A673 (cell line): ENCODE results near the gene PPP2R3B. TPM values are rescaled to one million over a fixed set of nuclear protein-coding genes. Genes with fewer than 3 reads are reported as not detected.

Source experiments
- BruUV-seq: library from RNA; stranded (reverse); fragments of 400-500 nt; replicated peaks from 2 replicates; lab custom pipeline; 2021; lab: Mats Ljungman, UMichigan
- CTCF ChIA-PET: fragments of 300-600 bp; sonication (Branson Sonifier 250); formaldehyde crosslinking; loops from one replicate; lab custom pipeline; 2022; ENCODE audit warnings: antibody characterized with exemption; lab: Charles Lee
- POLR2A ChIA-PET: fragments of 300-600 bp; sonication (Branson Sonifier 250); formaldehyde crosslinking; loops from one replicate; lab custom pipeline; 2022; ENCODE audit warnings: antibody characterized with exemption; ENCODE audit not compliant: low non-redundant PET; lab: Charles Lee
- DNase-seq: peaks from one replicate; pipeline ENCODE4 v3.0.0-alpha.2; 2015; ENCODE audit warnings: low spot score
- H3K27ac ChIP-seq: fragments of 200-600 bp; sonication (generic); 2 replicates; pipeline ENCODE4 v1.5.1; 2016; ENCODE audit warnings: mixed run types, low read depth, mild to moderate bottlenecking, mixed read lengths, antibody characterized with exemption, low read length; ENCODE audit not compliant: poor library complexity, severe bottlenecking
- H3K27me3 ChIP-seq: fragments of 200-600 bp; sonication (generic); replicated peaks from 2 replicates; pipeline ENCODE4 v1.6.1; 2017; ENCODE audit warnings: mixed run types, low read depth, mild to moderate bottlenecking, mixed read lengths, antibody characterized with exemption, low read length; ENCODE audit not compliant: insufficient read depth, poor library complexity
- H3K36me3 ChIP-seq: fragments of 200-600 bp; sonication (generic); 2 replicates; pipeline ENCODE4 v1.6.1; 2016; ENCODE audit warnings: mixed run types, mild to moderate bottlenecking, mixed read lengths, antibody characterized with exemption, low read length; ENCODE audit not compliant: insufficient read depth, poor library complexity, severe bottlenecking
- H3K4me1 ChIP-seq: fragments of 200-600 bp; sonication (generic); 2 replicates; pipeline ENCODE4 v1.6.1; 2017; ENCODE audit warnings: mixed run types, mild to moderate bottlenecking, mixed read lengths, antibody characterized with exemption, low read length; ENCODE audit not compliant: insufficient read depth, poor library complexity, severe bottlenecking
- H3K4me3 ChIP-seq: fragments of 200-600 bp; sonication (generic); 2 replicates; pipeline ENCODE4 v1.5.1; 2016; ENCODE audit warnings: low read depth, mixed run types, mild to moderate bottlenecking, mixed read lengths, low read length; ENCODE audit not compliant: poor library complexity, severe bottlenecking
- H3K9me3 ChIP-seq: fragments of 200-600 bp; sonication (generic); 2 replicates; pipeline ENCODE4 v1.6.1; 2016; ENCODE audit warnings: mixed run types, low read depth, mild to moderate bottlenecking, mixed read lengths, antibody characterized with exemption, low read length; ENCODE audit not compliant: poor library complexity, severe bottlenecking
- EZH2 ChIP-seq: fragments of 200-600 bp; sonication (generic); IDR thresholded peaks from 2 replicates; pipeline ENCODE4 v1.6.1; 2017; ENCODE audit warnings: borderline replicate concordance, low read depth, mild to moderate bottlenecking, mixed read lengths, antibody characterized with exemption, low read length; ENCODE audit not compliant: poor library complexity, severe bottlenecking
- intact Hi-C: fragments of 100-400 bp; cut with micrococcal nuclease; formaldehyde crosslinking; loops from one replicate; pipeline ENCODE4 v1.10.0; 2022; ENCODE audit not compliant: unreplicated experiment
- total RNA-seq: library from RNA; stranded (reverse); gene quantifications from 2 replicates; pipeline ENCODE4 v1.2.3, GENCODE V29; 2021
- TF ChIP-seq, protein P1 (sequence below): fragments of 300-800, 200-600 bp; sonication (generic); conservative IDR thresholded peaks from 2 replicates; pipeline ENCODE4 v1.5.1; 2017; ENCODE audit warnings: low read depth, mild to moderate bottlenecking, antibody characterized with exemption, low read length, moderate library complexity, mixed read lengths

The PPP2R3B gene
- total RNA-seq, 1 experiment from 2014 or later, result 43.6 TPM

GRCh38 chrX:302975-303374, 83.7 kb downstream of the PPP2R3B start:
- TSS peak; percentile 46 for BruUV-seq
- Histone ChIP-seq H3K27ac (no peak overlapping the region), H3K4me3 (no peak overlapping the region), H3K27me3 (no peaks in the 10 kb centered on the region), H3K36me3 (peaks cover 63% of the 10 kb centered on the region), H3K4me1 (no peaks in the 10 kb centered on the region), H3K9me3 (no peaks in the 10 kb centered on the region)
- intact Hi-C loops, result no loop called here
- no peak for DNase-seq
- no peak for TF ChIP-seq EZH2
- TF ChIP-seq, protein P1, sequence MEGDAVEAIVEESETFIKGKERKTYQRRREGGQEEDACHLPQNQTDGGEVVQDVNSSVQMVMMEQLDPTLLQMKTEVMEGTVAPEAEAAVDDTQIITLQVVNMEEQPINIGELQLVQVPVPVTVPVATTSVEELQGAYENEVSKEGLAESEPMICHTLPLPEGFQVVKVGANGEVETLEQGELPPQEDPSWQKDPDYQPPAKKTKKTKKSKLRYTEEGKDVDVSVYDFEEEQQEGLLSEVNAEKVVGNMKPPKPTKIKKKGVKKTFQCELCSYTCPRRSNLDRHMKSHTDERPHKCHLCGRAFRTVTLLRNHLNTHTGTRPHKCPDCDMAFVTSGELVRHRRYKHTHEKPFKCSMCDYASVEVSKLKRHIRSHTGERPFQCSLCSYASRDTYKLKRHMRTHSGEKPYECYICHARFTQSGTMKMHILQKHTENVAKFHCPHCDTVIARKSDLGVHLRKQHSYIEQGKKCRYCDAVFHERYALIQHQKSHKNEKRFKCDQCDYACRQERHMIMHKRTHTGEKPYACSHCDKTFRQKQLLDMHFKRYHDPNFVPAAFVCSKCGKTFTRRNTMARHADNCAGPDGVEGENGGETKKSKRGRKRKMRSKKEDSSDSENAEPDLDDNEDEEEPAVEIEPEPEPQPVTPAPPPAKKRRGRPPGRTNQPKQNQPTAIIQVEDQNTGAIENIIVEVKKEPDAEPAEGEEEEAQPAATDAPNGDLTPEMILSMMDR, result no peak
- POLR2A ChIA-PET, result no interaction called here
- CTCF ChIA-PET, result no interaction called here

GRCh38 chrX:300334-300733, 86.4 kb downstream of the PPP2R3B start:
- no peak for DNase-seq
- no TSS peak for BruUV-seq
- Histone ChIP-seq H3K36me3 (peaks cover 46% of the 10 kb centered on the region), H3K4me3 (no peak overlapping the region), H3K27ac (no peak overlapping the region), H3K9me3 (no peaks in the 10 kb centered on the region), H3K4me1 (no peaks in the 10 kb centered on the region), H3K27me3 (no peaks in the 10 kb centered on the region)
- ChIA-PET POLR2A (no interaction called here), CTCF (no interaction called here)
- TF ChIP-seq, protein P1, result no peak
- no peak for TF ChIP-seq EZH2
- intact Hi-C loops, result no loop called here

GRCh38 chrX:298993-299392, 87.7 kb downstream of the PPP2R3B start:
- no peaks in the 10 kb centered on the region for H3K27me3 ChIP-seq
- no TSS peak for BruUV-seq
- no peak for DNase-seq
- POLR2A ChIA-PET, result no interaction called here
- H3K36me3 ChIP-seq, result peaks cover 50% of the 10 kb centered on the region
- H3K9me3 ChIP-seq, result no peaks in the 10 kb centered on the region
- H3K27ac ChIP-seq, result no peak overlapping the region
- intact Hi-C loops, result no loop called here
- H3K4me3 ChIP-seq, result no peak overlapping the region
- CTCF ChIA-PET, result no interaction called here
- TF ChIP-seq EZH2, result no peak
- TF ChIP-seq, protein P1, result no peak
- no peaks in the 10 kb centered on the region for H3K4me1 ChIP-seq
